HepG2 (cell line): ENCODE measurements around the gene UQCC2.

Experiments used
- EP300 ChIP-seq, 3 experiments: sonication (generic) in 1 of 3; formaldehyde crosslinking in 1 of 3; IDR thresholded peaks; 2 replicates each; pipeline versions ENCODE4 v1.5.1 to v1.6.1; 2011 to 2020; ENCODE audit warnings: low read depth in 2 of 3, low read length in 2 of 3, borderline replicate concordance in 1 of 3, improper control_type of control experiment in 1 of 3, mild to moderate bottlenecking in 1 of 3, missing genetic modification reagents in 1 of 3, moderate library complexity in 1 of 3
- ZBTB25 ChIP-seq: IDR thresholded peaks from 2 replicates; pipeline ENCODE4 v1.6.1; 2018; ENCODE audit warnings: missing genetic modification reagents

- TF ChIP-seq EP300 (IDR thresholded peaks at IDR 0.05; ENCODE audit: low read depth in 2 of 2, low read length in 2 of 2): no peak
- TF ChIP-seq EP300 (CRISPR knock-in tag; IDR thresholded peaks at IDR 0.05; ENCODE audit: borderline replicate concordance): no peak
- no peak for TF ChIP-seq ZBTB25
Observed at GRCh38 chr6:33699739-33700138, 11.8 kb downstream of the UQCC2 start.
